ENCODE data around the gene COMTD1.
"Not testable (repeated sequence)": the region's sequence is repeated elsewhere in the genome, so short reads cannot be mapped to it uniquely, and the experiment has no call there.

Gene COMTD1

DNA sequence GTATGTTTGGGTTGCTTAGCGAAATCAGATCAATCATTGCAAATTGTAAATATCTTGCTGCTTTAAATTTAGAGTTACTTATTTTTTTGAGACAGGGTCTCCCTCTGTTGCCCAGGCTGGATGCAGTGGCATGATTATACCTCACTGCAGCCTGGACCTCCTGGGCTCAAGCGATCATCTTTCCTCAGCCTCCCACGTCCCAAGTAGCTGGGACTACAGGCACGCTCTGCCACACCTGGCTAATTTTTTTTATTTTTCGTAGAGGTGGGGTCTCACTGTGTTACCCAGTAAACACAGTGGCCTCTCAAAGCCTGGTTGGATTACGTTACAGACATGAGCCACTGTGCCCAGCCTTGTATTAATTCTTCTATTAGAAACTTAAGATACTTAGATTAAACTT, 23.4 kb downstream of the COMTD1 start:
- no peak for DNase-seq

DNA sequence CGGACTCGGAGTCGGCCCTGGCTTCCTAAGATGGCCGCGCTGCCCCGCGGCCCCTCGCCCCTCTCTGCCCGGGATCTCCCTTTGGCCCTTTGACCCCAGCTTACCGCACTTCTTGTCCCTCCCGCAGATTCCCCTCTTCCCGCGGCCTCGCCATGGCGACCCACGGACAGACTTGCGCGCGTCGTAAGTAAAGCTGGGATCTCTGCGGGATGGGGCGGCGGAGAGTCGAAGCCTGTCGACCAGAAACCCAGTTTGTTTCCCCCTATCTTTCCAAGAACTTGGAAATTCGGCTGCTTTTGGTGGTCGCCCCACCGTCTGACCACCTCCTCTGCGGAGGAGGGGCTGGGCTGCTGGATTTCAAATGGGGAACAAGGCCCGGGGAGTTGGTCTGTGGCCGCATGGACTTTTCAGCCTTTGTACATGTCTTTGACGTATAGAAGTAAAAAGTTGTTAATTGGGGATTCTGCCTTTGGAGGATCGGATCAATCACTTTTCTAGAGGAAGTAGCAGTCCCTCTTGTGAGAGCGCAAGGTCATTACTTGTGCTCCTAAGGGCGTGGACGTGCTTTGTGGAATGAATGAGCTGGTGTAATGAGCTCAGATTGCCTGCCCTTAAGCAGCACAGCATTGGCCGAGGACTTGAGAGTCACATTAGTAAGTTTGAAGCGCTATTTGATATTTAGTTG, 24.6 kb downstream of the COMTD1 start:
- no peak for DNase-seq

DNA sequence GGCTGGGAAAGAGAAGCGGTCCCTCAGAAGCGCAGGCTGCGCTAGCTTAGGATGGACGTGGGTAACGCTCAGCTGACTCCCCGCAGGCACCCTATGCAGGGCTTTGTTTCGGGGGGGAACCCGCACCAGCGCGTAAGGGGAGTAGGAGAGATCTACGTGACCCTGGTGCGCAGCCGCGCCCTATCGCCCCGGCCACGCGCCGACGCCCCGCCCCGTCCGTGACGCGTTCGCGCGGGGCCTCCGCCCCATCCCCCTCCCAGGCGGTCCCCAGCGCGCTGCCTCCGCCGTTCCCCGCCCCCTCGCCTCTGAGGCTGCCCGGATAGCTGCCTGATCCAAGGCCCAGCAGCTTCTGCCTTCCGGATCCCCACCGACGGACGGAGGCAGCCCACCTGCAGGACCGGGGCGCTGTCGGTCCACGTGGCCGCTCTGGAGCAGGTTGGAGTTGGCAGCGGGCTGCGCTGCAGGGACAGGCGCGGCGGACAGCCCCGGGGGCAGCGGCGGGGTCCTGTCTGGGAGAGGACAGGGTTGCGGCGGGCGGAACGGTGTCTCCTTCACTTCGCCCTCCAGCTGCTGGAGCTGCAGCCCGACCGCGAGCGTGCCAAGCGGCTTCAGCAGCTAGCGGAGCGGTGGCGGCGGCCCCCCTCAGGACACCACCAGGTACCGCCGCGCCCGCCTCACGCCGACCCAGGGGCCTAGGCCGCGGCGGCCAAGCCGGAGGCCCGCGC, 25.3 kb downstream of the COMTD1 start, which contains the start of gene VDAC2:
Gene VDAC2, plus strand, starts transcription at position 515 of the 725 bp plus-strand sequence. CDS start 363 bp downstream, outside the sequence.
- peak; percentile 63 for DNase-seq

DNA sequence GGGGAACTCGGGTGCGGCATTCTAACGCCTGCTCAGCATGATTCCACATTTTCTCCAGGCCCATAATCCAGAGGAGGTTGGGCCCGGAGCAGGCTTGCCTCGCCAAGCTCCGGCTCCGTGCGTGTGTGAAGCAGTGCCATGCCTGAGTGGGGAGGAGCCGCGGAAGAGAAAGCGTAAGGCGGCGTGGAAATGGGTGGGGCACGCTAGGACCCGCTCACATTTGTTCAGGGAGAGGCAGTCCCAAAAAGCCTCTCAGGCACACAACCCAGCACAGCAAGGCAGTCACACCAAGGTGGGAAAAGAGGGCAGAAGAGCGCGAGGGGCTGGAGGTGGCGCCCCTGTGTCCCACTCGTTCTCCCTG, 25.9 kb downstream of the COMTD1 start:
- no peak for DNase-seq

DNA sequence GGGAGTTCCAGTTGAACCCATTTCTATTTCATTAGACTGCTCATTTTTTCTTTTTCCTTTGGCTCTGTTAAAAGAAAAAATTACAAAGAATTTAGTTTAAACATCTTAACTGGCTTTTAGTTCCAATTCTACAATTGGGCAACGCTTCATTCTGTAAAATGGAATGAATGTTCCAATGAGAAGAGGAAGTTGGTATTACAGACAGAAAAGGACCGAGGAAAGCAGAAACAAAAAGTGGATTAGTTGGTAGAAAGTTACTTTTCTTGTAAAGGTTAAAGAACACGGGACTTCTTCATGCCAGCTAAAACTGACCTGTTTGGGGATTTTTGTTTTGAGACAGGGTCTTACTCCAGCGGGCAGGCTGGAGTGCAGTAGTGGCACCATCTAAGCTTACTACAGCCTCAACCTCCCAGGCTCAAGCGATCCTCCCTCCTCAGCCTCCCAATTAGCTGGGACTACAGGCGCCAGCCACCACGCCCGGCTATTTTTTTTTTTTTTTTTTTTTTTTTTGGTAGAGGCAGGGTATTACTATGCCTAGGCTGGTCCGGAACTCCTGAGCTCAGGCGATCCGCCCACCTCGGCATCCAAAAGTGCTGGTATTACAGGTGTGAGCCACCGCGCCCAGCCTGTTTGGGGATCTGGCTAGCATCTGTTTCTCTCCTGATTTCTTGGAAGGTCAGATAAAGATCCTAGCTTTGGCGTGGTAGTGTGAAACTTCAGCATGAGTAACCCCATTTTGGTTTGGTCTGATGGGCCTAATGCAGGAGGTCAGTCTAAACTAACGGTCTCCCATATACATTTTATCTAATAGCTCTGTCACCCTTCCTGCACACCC, 26.5 kb downstream of the COMTD1 start:
- no peak for DNase-seq

DNA sequence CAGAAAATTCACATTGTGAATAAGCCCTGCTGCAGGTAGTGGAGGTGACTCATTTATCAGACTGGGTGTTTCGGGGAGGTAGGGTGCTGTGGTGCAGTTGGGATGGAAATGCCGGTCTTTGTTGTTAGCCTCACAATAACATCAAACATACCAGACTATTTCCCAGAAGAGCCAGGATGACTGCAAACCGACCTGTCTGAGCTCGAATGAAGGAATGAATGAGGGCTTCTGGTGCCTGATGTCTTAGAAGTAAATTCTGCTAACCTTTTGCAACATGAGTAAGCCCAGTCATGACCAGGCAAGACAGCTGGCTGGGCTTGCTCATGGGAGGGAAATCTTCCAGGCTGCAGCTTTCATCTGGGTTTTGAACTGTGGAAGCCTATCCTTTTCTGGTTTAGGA, 27.6 kb downstream of the COMTD1 start:
- DNase-seq = no peak

DNA sequence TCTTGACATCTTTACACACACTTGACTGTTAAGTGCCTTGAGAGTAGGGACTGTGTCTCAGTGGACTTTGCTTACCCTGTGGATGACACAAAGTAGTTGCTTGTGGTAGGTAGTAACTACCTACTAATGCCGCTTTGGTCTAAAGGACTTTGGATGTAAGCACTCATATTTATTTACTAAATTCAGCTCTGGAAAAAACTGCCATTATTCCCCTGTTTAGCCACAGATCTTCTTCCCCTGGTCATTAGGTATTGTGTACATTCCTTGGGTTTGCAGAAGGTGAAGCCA, 28.0 kb downstream of the COMTD1 start:
- DNase-seq = no peak

DNA sequence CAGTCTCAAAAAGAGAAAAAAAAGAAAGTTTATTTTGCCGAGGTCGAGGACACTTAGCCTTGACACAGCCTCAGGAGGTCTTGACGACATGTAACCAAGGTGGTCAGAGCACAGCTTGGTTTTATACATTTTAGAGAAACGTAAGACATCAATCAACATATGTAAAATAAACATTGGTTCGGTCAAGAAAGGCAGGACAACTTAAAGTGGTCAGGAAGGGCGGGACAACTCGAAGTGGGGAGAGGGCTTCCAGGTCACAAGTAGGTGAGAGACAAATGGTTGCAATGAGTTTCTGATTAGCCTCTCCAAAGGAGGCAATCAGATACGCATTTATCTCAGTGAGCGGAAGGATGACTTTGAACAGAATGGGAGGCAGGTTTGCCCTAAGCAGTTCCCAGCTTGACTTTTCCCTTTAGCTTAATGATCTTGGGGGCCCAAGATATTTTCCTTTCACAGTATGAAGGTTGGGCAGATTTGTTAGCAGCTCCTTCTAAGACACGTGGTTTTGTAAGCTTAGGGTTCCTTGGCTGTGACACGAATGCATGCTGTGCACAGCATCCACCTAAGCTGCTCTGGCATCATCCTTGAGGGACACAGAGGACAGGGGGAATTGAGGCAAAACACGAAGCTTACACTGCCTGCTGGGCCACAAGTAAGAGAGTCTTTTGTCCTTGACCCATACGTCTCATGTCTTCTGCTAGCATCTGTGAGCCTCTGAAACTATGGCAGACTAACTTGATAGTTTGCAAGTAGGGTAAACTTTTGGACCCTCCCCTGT, 28.5 kb downstream of the COMTD1 start:
- DNase-seq = no peak

DNA sequence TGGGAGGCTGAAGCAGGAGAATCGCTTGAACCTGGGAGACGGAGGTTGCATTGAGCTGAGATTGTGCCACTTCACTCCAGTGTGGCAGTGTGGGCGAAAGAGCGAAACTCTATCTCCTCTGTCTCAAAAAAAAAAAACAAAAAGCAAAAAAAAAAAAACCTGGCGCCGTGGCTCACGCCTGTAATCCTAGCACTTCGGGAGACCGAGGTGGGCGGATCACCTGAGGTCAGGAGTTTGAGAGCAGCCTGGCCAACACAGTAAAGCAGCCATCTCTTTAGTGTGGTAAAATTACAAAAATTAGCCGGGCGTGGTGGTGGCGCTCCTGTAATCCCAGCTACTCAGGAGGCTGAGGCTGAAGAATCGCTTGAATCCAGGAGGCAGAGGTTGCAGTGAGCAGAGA, 29.1 kb downstream of the COMTD1 start:
- DNase-seq = not testable (repeated sequence)

DNA sequence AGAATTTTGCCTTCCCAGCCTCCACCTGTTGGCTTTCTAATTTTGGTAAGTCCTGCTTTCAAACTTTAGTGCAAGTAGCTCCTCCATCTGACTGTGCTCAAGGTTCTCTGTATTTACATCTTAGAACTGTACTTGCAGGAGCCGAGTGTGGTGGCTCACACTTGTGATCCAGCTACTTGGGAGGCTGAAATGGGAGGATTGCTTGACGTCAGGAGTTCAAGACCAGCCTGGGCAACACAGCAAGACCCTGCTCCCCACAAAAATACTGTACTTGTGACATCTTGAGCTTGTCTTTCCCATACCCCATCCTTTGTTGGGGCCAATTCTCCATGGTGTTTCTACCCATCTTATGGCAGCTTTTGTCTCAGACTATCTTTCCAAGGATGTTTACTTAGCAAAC, 29.8 kb downstream of the COMTD1 start:
- no peak for DNase-seq

DNA sequence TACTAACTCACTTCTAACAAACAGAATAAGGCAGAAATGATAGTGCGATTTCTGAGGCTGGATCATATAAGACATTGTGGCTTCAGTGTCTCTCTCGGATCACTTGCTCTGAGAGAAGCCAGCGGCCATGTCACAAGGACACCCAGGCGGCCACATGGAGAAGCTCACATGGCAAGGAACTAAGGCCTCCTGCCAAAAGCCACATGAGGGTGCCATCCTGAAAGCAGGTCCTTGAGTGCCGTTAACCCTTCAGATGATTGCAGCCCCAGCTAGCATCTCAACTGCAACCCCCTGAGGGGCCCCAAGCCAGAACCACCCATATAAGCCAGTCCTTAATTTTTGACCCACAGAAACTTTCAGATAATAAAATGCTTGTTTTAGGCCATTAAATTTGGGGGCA, 32.0 kb downstream of the COMTD1 start:
- no peak for DNase-seq

DNA sequence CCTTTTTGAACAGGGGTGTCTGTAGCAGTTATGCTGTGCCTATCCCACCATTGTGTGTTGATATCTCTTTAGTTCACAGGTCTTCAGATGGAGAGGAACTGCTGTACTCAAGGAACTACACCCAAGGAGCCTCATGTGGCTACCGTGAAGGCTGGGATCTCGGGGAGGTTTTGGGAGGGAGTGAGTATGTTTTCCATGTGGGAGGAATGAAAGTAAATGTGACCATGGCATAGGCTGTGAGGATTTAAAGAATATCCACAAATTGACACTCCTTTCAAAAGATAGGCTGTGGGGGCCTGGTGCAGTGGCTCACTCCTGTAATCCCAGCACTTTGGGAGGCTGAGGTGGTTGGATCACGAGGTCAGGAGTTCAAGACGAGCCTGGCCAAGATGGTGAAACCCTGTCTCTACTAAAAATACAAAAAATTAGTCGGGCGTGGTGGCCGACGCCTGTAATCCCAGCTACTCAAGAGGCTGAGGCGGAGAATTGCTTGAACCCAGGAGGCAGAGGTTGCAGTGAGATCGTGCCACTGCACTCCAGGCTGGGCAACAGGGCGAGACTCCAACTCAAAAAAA, 32.6 kb downstream of the COMTD1 start:
- DNase-seq = not testable (repeated sequence)

DNA sequence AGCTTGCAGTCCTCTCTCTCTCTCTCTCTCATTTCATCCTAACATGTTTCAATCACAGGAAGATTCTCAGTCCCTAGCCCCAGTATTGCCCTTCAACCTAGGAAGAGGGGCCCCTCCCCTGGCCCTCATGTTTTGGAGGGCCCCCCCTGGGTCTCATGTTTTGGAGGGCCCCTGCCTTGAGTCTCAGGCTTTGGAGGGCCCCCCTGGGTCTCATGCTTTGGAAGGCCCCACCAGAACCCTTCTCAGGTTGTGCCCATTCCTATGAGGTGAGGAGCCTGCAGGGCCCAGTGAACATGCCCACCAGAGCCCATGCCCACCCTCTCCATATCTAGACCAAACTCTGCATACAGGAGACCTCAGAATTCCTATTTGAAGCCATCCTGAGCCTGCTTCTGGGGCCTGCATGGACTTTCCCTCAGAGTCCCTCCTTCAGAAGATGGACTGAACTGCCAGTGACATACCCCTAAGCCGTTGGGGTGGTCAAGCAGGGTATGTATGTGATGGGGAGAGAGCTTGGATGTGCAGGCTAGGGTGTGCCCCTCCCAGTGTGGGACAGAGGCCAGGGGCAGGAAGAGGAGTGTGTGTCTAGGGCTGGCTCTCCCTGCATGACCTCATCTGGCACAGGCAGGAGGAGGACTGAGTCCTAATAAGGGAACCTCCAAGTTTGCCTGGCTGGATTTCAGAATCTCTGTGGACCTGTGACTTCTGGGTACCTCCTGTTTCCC, 33.3 kb downstream of the COMTD1 start:
- no peak for DNase-seq

DNA sequence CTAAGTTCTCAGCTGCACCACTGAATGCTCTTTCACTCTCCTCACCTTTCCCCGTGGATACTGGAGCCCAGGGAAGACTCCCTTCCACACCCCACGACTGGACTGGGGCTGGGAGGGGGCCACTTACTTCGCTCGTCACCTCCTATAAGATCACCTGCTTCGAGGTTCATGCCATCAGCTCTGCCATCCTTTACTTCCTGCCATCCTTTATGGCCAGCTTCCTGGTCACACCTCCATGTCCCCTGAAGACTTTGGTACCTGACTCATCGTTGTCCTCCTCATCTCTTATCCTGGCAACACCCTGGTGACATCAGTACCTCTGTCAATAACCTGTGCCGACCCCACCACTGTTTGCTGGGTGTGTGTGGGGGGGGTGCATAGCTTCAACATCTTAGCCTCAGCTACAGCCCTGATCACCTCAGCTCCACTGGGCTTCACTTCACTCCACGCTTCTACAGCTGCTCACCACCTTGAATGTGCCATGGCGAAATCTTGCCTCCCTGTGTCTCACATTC, 33.9 kb downstream of the COMTD1 start:
- DNase-seq = no peak

DNA sequence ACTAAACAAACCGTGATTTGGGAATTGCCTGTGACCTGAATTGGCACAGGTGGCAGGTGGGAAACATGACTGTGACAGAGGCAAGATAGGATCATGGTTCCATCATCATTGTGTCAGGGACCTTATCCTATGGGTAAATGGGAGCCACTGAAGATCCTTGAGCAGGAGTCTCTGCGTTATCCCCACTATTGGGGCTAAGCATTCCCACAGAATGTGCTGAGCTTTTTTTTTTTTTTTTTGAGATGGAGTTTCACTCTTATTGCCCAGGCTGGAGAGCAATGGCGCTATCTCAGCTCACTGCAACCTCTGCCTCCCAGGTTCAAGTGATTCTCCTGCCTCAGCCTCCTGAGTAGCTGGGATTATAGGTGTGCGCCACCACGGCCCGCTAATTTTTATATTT, 35.8 kb downstream of the COMTD1 start:
- DNase-seq = not testable (repeated sequence)

DNA sequence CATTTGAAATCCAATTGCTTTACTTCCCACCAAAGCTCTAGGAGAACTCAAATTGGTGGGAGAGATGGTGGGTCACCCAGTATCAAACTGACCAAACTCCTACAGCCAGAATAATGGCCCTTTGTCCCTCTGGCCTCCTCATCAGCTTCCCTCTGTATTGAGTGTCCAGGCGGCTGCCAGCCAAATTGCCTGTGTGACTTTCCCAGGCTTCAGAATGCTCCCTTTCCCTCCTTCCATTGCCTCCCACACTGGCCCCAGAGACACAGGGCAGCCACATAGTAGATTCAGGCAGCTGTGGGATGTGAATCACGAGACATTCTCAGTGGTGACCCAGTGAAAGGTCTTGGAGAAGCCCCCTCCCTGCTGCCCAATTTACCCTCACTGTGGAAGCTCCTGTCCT, 37.9 kb downstream of the COMTD1 start:
- DNase-seq = no peak

DNA sequence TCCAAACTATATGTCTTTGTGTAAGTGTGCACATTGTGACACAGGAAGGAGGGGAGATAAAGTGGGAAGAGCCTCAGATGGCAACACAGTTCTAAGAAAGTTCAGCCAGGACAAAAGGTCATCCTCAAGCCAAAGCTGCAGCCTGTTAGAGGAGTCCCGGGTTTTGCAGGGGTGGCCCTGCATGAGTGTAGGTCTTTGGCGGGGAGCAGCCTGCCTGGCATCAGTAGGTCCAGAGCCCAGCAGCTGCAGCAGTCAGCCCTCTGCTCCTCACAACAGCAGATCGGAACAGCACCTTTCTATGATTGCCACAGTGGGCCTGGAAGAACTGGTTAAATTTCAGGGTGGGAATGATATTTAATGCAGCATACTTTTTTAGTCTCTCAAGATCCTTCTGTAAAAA, 38.7 kb downstream of the COMTD1 start:
- DNase-seq = no peak

DNA sequence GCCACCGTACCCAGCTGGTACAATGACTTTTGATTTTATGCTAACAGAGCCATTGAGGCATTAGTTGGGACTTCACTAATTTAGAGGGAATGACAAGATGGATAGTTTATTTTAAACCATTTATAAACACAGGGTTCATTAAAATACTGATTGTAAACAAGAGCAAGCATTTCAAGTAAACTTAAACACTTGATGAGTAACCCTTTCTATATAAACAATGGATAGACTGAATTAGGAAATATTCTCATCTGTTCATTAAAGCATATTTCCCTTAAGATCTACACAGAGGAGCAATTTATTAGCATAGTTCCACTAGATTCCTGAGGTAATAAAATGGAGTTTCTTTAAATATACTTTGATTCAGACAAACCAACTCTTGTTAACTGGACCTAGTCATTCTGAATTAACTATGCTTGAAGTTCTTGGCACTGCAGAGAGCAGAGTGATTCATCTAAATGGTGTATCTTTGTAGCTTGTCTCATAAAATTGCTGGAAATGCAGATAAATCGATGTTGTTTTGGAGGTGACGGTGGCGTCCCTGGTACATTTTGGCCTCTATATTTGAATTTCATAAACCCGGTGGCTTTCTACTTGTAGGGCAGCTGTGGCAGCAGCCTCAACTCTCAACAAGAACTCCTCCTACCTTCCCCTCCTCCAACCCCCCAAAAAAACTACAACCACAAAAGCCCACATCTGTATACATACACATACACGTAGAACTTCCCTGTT, 40.6 kb downstream of the COMTD1 start:
- DNase-seq = no peak

DNA sequence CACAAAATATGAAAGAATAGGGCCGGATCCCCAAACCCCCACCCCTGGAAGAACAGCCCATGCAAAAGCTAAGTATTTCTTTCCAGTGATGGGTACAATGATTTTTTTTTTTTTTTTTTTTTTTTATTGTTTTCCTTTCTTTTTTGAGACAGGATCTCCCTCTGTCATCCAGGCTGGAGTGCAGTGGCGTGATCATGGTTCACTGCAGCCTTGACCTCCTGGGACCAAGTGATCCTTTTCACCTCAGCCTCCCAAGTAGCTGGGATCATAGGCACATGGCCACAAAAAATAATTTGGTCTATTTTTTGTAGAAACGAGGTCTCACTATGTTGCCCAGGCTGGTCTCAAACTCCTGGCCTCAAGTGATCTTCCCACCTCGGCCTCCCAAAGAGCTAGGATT, 41.1 kb downstream of the COMTD1 start:
- DNase-seq = not testable (repeated sequence)

DNA sequence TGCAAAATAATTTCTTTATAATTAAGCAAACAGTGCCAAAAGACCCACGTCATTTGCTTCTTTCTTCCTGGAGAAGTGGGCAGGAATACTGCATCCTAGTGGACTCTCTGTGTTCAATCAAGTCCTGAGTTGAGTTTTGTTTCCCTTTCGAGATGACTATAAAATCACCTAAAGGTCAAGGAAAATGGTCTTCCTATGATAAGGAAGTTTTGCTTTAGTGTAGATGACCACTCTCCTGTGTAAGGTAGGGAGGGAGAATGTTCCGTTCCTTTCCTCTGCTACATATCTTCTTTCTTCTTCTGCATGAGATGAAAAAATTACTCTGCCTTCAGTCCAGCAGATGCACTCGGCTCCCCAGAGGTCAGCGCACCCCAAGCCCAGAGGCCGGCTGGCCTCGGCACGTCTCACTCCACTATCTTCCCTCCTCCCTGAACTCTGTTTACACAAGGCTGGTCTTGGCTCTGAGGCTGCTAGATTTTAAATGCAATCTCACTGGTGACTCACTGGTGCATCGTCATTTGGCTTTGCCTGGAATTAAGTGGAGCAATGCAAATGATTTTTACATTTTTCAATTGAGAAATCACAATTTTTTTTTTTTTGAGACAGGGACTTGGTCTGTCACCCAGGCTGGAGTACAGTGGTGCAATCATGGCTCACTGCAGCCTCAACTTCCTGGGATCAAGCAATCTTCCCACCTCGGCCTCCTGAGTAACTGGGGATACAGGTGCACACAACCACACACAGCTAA, 43.8 kb downstream of the COMTD1 start:
- DNase-seq = no peak
